Measurements from ENCODE around the gene TTBK2.

TTBK2 gene

DNA sequence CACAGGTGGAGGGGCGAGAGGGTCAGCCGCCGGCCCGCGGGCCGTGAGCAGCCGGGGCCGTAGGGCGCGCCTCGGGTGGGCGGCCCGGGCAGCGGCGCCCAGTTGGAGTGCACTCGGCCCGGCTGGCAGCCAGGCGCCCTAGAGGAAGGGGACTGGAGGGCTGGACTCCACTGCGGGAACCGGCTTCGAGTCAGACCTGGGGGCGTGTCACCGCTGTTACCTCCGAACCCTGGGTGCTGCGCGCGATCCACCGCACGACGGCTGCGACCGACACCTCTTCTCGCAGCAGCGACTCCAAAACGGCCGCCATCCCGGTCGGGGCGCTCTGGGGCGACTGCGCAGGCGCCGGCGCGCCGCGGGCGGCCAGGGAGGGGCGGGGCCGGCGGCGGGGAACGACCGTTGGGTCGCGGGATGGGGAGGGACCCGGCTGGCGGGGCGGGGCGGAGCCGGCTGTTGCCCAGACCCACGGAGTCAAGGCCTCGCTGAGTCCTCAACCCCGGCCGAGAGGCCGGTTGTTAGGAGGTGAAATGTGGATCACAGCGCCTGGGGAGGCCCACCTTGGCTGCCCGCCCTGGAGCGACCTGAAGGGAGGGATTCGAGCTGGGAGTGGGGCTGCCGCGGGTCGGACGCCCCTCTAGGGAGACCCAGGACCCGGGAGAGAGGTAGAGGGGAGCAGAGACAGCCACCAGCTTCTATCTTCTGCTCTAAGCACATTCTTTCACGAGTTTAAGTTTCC lies 183.6 kb downstream of the TTBK2 start, which contains the start of gene CDAN1:
TSS of gene CDAN1 (minus strand) at position 336 of the 736 bp plus-strand sequence. CDS start at position 310, 26 bp downstream.
- H3K4me3 ChIP-seq (ENCODE audit: low read length): peak within 1 kb of the TSS; percentile 95
- no peaks in the 10 kb centered on the region for H3K9me3 ChIP-seq (ENCODE audit: insufficient read depth, low read length)
- peak within 1 kb of the TSS; percentile 48 for H2AFZ ChIP-seq (ENCODE audit: low read depth, low read length)
- peaks cover 4% of the 10 kb centered on the region; the same call in 1 of the 2 replicates for H4K20me1 ChIP-seq (ENCODE audit: insufficient read depth, low read length)
- peaks cover 22% of the 10 kb centered on the region for H3K36me3 ChIP-seq (replicated peaks; ENCODE audit: low read depth, low read length)
- no peaks in the 10 kb centered on the region for H3K27me3 ChIP-seq (ENCODE audit: low read depth, low read length)
- H3K4me1 ChIP-seq (ENCODE audit: low read length): peaks cover 27% of the 10 kb centered on the region
- peak within 1 kb of the TSS; percentile 86 for H3K9ac ChIP-seq (ENCODE audit: low read length)
- H3K27ac ChIP-seq (ENCODE audit: low read length): peak within 1 kb of the TSS; percentile 14; the same call in 1 of the 2 replicates
- peaks cover 18% of the 10 kb centered on the region for H3K79me2 ChIP-seq (ENCODE audit: low read length)
- H3K4me2 ChIP-seq (ENCODE audit: low read length): peak within 1 kb of the TSS; percentile 93
- TF ChIP-seq EZH2phosphoT487 (IDR thresholded peaks at IDR 0.05; ENCODE audit: low read depth): no peak
- TF ChIP-seq, protein P1, sequence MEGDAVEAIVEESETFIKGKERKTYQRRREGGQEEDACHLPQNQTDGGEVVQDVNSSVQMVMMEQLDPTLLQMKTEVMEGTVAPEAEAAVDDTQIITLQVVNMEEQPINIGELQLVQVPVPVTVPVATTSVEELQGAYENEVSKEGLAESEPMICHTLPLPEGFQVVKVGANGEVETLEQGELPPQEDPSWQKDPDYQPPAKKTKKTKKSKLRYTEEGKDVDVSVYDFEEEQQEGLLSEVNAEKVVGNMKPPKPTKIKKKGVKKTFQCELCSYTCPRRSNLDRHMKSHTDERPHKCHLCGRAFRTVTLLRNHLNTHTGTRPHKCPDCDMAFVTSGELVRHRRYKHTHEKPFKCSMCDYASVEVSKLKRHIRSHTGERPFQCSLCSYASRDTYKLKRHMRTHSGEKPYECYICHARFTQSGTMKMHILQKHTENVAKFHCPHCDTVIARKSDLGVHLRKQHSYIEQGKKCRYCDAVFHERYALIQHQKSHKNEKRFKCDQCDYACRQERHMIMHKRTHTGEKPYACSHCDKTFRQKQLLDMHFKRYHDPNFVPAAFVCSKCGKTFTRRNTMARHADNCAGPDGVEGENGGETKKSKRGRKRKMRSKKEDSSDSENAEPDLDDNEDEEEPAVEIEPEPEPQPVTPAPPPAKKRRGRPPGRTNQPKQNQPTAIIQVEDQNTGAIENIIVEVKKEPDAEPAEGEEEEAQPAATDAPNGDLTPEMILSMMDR (IDR thresholded peaks at IDR 0.05; ENCODE audit: low read depth, low read length): no peak

- Histone ChIP-seq H3K27me3 (ENCODE audit: low read depth, low read length) (no peaks in the 10 kb centered on the region), H3K36me3 (replicated peaks; ENCODE audit: low read depth, low read length) (peaks cover 28% of the 10 kb centered on the region), H3K9ac (ENCODE audit: low read length) (peak overlapping the region; percentile 86), H3K4me3 (ENCODE audit: low read length) (peak overlapping the region; percentile 95), H3K4me1 (ENCODE audit: low read length) (peaks cover 27% of the 10 kb centered on the region), H2AFZ (ENCODE audit: low read depth, low read length) (peak overlapping the region; percentile 27; the same call in 1 of the 2 replicates), H3K4me2 (ENCODE audit: low read length) (peak overlapping the region; percentile 93), H3K9me3 (ENCODE audit: insufficient read depth, low read length) (no peaks in the 10 kb centered on the region), H3K27ac (ENCODE audit: low read length) (peak overlapping the region; percentile 14; the same call in 1 of the 2 replicates), H4K20me1 (ENCODE audit: insufficient read depth, low read length) (peaks cover 4% of the 10 kb centered on the region; the same call in 1 of the 2 replicates), H3K79me2 (ENCODE audit: low read length) (peaks cover 18% of the 10 kb centered on the region)
- TF ChIP-seq, protein P1 (IDR thresholded peaks at IDR 0.05; ENCODE audit: low read depth, low read length): no peak
- no peak for TF ChIP-seq EZH2phosphoT487 (IDR thresholded peaks at IDR 0.05; ENCODE audit: low read depth)
These were observed 184.3 kb downstream of the TTBK2 start for GRCh38 chr15:42736178-42736792.

DNA sequence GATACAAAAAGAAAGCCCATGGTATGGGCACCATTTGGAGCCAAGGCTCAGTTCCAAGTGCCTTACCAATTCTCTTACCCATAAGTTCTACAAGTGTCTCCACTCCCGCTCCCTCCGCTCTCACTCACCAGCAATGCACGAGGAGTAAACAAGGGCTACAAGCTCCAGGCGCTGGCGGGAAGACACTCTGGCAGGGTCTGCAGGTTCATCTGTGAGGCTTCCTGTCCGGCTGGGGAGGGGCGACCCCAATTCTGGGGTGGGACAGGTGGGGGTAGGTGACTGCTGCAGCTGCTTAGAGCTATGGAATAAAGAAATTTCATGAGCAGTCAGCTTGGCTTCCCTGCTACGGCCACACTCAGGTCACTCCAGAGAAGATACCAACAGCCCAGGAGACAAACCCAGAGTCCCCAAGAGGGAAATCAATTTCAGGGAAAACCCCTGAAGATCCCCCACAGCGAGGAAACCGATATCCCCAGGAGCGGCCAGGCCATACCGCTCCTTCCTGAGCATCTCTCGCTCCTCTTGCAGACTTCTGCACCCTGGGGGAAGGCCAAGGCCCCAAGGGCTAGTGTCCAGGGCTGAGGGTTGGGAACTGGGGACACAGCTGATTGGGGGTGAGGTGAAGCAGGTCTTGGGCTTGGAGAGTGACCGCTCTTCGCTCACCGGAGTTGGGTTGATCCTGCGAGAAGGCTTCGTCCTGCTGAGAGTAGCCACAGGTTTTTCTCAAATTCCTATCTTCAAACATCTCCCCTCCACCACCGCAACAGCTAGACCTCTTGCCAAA lies 185.0 kb downstream of the TTBK2 start:
- TF ChIP-seq EZH2phosphoT487 (IDR thresholded peaks at IDR 0.05; ENCODE audit: low read depth): no peak
- TF ChIP-seq, protein P1 (IDR thresholded peaks at IDR 0.05; ENCODE audit: low read depth, low read length): no peak
- H3K9ac ChIP-seq (ENCODE audit: low read length): peak overlapping the region; percentile 86
- H2AFZ ChIP-seq (ENCODE audit: low read depth, low read length): no peak overlapping the region
- H3K27ac ChIP-seq (ENCODE audit: low read length): no peak overlapping the region
- H3K4me1 ChIP-seq (ENCODE audit: low read length): peaks cover 27% of the 10 kb centered on the region
- H3K9me3 ChIP-seq (ENCODE audit: insufficient read depth, low read length): no peaks in the 10 kb centered on the region
- peak overlapping the region; percentile 93 for H3K4me2 ChIP-seq (ENCODE audit: low read length)
- peaks cover 18% of the 10 kb centered on the region for H3K79me2 ChIP-seq (ENCODE audit: low read length)
- H3K36me3 ChIP-seq (replicated peaks; ENCODE audit: low read depth, low read length): peaks cover 33% of the 10 kb centered on the region
- H4K20me1 ChIP-seq (ENCODE audit: insufficient read depth, low read length): peaks cover 4% of the 10 kb centered on the region; the same call in 1 of the 2 replicates
- no peaks in the 10 kb centered on the region for H3K27me3 ChIP-seq (ENCODE audit: low read depth, low read length)
- H3K4me3 ChIP-seq (ENCODE audit: low read length): peak overlapping the region; percentile 95

Data from OCI-LY3 (cell line).